Prostate gland (tissue), 2 donors: ENCODE results near the gene ANKEF1. TPM values are rescaled to one million over a fixed set of nuclear protein-coding genes. Genes with fewer than 3 reads are reported as not detected.

Experiments
- DNase-seq: peaks from one replicate; pipeline ENCODE4 v3.0.0-alpha.2; 2019; ENCODE audit warnings: low spot score
- H3K27ac ChIP-seq, 2 donors: fragments of 200-600 bp; sonication (generic); 2 replicates each; pipeline ENCODE4 v1.5.1; 2017 to 2019
- H3K27me3 ChIP-seq: fragments of 200-600 bp; sonication (generic); replicated peaks from 2 replicates; pipeline ENCODE4 v1.5.1; 2019; ENCODE audit not compliant: insufficient read depth
- H3K36me3 ChIP-seq, 2 donors: fragments of 200-600 bp; sonication (generic); 1 replicate in 1 of 2; 2 replicates in 1 of 2; pipeline versions ENCODE4 v1.5.1 to v1.8.1; 2017 to 2019
- H3K4me1 ChIP-seq: fragments of 200-600 bp; sonication (generic); replicated peaks from 2 replicates; pipeline ENCODE4 v1.5.1; 2019
- H3K4me3 ChIP-seq, 2 donors: fragments of 200-600 bp; sonication (generic); 2 replicates each; pipeline ENCODE4 v1.5.1; 2017 to 2019
- H3K9me3 ChIP-seq: fragments of 200-600 bp; sonication (generic); 2 replicates; pipeline ENCODE4 v1.5.1; 2017
- CTCF ChIP-seq, 4 experiments: fragments of 200-600 bp in 2 of 4; fragments of 450-650 bp in 2 of 4; sonication (generic) in 2 of 4; IDR thresholded peaks; 1 replicate in 3 of 4; 2 replicates in 1 of 4; pipeline ENCODE4 v1.5.1; 2016 to 2019; ENCODE audit warnings: antibody characterized with exemption in 4 of 4, mild to moderate bottlenecking in 2 of 4, moderate library complexity in 2 of 4
- POLR2A ChIP-seq: fragments of 450-650 bp; IDR thresholded peaks from one replicate; pipeline ENCODE4 v1.6.1; 2016; ENCODE audit warnings: antibody characterized with exemption, mild to moderate bottlenecking
- POLR2AphosphoS5 ChIP-seq: sonication (generic); formaldehyde crosslinking; IDR thresholded peaks from one replicate; pipeline ENCODE4 v1.6.1; 2017; ENCODE audit warnings: antibody characterized with exemption
- WGBS: methylation state at CpG from one replicate; pipeline ENCODE4 v1.1.5; 2018; 5-methylcytosine and 5-hydroxymethylcytosine counted together
- intact Hi-C: fragments of 100-400 bp; cut with DNase I; formaldehyde crosslinking; loops from one replicate; pipeline ENCODE4 v1.14.2; 2022
- total RNA-seq, 2 donors: library from RNA; depleted of rRNA; stranded (reverse); fragments of >200 nt; gene quantifications; one replicate each; pipeline ENCODE4 v1.1.0, GENCODE V29; 2016

Gene ANKEF1
- total RNA-seq, 2 donors from 2014 or later = 7.1 to 7.5 TPM

GRCh38 chr20:10007747-10008146, 27.0 kb upstream of the ANKEF1 start:
- intact Hi-C loops = no loop called here
- no peaks in the 10 kb centered on the region for H3K9me3 ChIP-seq
- no peaks in the 10 kb centered on the region for H3K36me3 ChIP-seq
- DNase-seq = no peak
- no peaks in the 10 kb centered on the region for H3K27me3 ChIP-seq
- H3K4me1 ChIP-seq = no peaks in the 10 kb centered on the region
- no peak for TF ChIP-seq CTCF (IDR thresholded peaks at IDR 0.05)
- no peak for TF ChIP-seq POLR2AphosphoS5
- TF ChIP-seq POLR2A = no peak
- 90% methylated on average over 5 of the region's 5 CpGs for WGBS
- no peak overlapping the region for H3K4me3 ChIP-seq
- H3K27ac ChIP-seq = no peak overlapping the region

- no peaks in the 10 kb centered on the region for H3K4me1 ChIP-seq
- H3K36me3 ChIP-seq = no peaks in the 10 kb centered on the region
- DNase-seq = no peak
- H3K27ac ChIP-seq = no peak overlapping the region
- H3K4me3 ChIP-seq = no peak overlapping the region
- no peak for TF ChIP-seq POLR2AphosphoS5
- TF ChIP-seq CTCF (IDR thresholded peaks at IDR 0.05) = no peak
- TF ChIP-seq POLR2A = no peak
- H3K27me3 ChIP-seq = no peaks in the 10 kb centered on the region
- WGBS = 66% methylated on average over 5 of the region's 5 CpGs
- no peaks in the 10 kb centered on the region for H3K9me3 ChIP-seq
- intact Hi-C loops = no loop called here
Measured at GRCh38 chr20:10012464-10012863, 22.3 kb upstream of the ANKEF1 start.

- Histone ChIP-seq H3K4me1 (no peaks in the 10 kb centered on the region), H3K27me3 (no peaks in the 10 kb centered on the region), H3K4me3 (no peak overlapping the region), H3K27ac (no peak overlapping the region), H3K36me3 (no peaks in the 10 kb centered on the region), H3K9me3 (no peaks in the 10 kb centered on the region)
- intact Hi-C loops = no loop called here
- TF ChIP-seq POLR2A (no peak), POLR2AphosphoS5 (no peak), CTCF (IDR thresholded peaks at IDR 0.05) (no peak)
- no peak for DNase-seq
- WGBS = 73% methylated on average over 5 of the region's 5 CpGs
Measured at GRCh38 chr20:10014431-10014830, 20.4 kb upstream of the ANKEF1 start.

GRCh38 chr20:10020937-10021336, 13.8 kb upstream of the ANKEF1 start:
- DNase-seq = no peak
- no peaks in the 10 kb centered on the region for H3K27me3 ChIP-seq
- intact Hi-C loops = no loop called here
- H3K9me3 ChIP-seq = no peaks in the 10 kb centered on the region
- H3K4me3 ChIP-seq = no peak overlapping the region
- H3K36me3 ChIP-seq = no peaks in the 10 kb centered on the region
- no peak overlapping the region for H3K27ac ChIP-seq
- TF ChIP-seq CTCF (IDR thresholded peaks at IDR 0.05) = no peak
- no peak for TF ChIP-seq POLR2A
- no peak for TF ChIP-seq POLR2AphosphoS5
- H3K4me1 ChIP-seq = no peaks in the 10 kb centered on the region
- 62% methylated on average over 2 of the region's 2 CpGs for WGBS

GRCh38 chr20:10022625-10023024, 12.2 kb upstream of the ANKEF1 start:
- 92% methylated on average over 2 of the region's 2 CpGs for WGBS
- H3K27ac ChIP-seq = no peak overlapping the region
- no peaks in the 10 kb centered on the region for H3K36me3 ChIP-seq
- H3K9me3 ChIP-seq = no peaks in the 10 kb centered on the region
- H3K4me3 ChIP-seq = no peak overlapping the region
- TF ChIP-seq POLR2AphosphoS5 (no peak), CTCF (IDR thresholded peaks at IDR 0.05) (no peak), POLR2A (no peak)
- no peaks in the 10 kb centered on the region for H3K4me1 ChIP-seq
- intact Hi-C loops = no loop called here
- no peaks in the 10 kb centered on the region for H3K27me3 ChIP-seq
- DNase-seq = no peak
